ENCODE results near the gene LDLRAD2. TPM values are rescaled to one million over a fixed set of nuclear protein-coding genes. Genes with fewer than 3 reads are reported as not detected.

LDLRAD2 gene
- total and polyA plus RNA-seq, 10 of the 15 experiments (the other 5 are each of a cell fraction or from before 2014, with no cell fraction given): 0.04 to 0.23 (median 0.11) TPM; not detected in 7

- no peak for TF ChIP-seq CUX1 (IDR thresholded peaks at IDR 0.05; ENCODE audit: insufficient replicate concordance, low read depth, low read length)
- TF ChIP-seq IKZF2 (IDR thresholded peaks at IDR 0.05): peak; percentile 54 to 58
- TF ChIP-seq NR2C1 (IDR thresholded peaks at IDR 0.05): no peak
- TF ChIP-seq HCFC1 (IDR thresholded peaks at IDR 0.05; ENCODE audit: low read length): no peak
- TF ChIP-seq KAT2A (conservative IDR thresholded peaks at IDR 0.05; ENCODE audit: control insufficient read depth, low read depth, low read length): no peak
- TF ChIP-seq ESRRA (IDR thresholded peaks at IDR 0.05; ENCODE audit: low read length): no peak
- TF ChIP-seq ZNF592 (IDR thresholded peaks at IDR 0.05): 0 out of 2 replicates have a peak, but pooled peaks have one; percentile 20
- peak; percentile 58 for TF ChIP-seq IKZF1 (conservative IDR thresholded peaks at IDR 0.05)
- TF ChIP-seq PKNOX1 (IDR thresholded peaks at IDR 0.05): no peak
- no peak for TF ChIP-seq NRF1 (conservative IDR thresholded peaks at IDR 0.05; ENCODE audit: low read depth, low read length)
These were observed 54.1 kb downstream of the LDLRAD2 start (continued) for GRCh38 chr1:21865943-21866706.

All from GM12878 (cell line).